GM12874 (cell line): Measurements from ENCODE around the gene NT5C1B.

ENCODE experiments used
- TF ChIP-seq, protein P1 (sequence below): IDR thresholded peaks from 2 replicates; pipeline ENCODE4 v1.5.1; 2011; ENCODE audit warnings: low read depth, mild to moderate bottlenecking, control low read depth, low read length, moderate library complexity; ENCODE audit not compliant: insufficient read depth

The NT5C1B gene

DNA sequence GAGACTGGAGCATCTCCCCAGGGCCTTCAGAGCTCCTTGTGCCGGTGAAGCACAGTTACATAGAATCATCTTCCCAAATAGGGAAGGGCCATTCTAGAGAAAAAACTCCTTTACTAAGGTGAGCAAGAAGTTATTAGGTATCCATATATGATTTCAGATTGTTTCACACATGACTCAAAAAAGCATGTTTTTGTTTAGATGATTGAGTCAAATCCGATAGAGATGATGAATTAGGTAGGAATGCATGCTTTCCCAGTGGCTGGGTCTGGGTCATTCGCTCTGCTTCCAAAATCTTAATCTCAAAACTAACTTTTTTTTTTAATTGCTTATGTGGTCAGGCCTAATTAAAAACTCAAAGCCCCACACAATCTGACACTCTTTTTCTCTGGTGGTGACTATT, 3.8 kb downstream of the NT5C1B start:
- TF ChIP-seq, protein P1, sequence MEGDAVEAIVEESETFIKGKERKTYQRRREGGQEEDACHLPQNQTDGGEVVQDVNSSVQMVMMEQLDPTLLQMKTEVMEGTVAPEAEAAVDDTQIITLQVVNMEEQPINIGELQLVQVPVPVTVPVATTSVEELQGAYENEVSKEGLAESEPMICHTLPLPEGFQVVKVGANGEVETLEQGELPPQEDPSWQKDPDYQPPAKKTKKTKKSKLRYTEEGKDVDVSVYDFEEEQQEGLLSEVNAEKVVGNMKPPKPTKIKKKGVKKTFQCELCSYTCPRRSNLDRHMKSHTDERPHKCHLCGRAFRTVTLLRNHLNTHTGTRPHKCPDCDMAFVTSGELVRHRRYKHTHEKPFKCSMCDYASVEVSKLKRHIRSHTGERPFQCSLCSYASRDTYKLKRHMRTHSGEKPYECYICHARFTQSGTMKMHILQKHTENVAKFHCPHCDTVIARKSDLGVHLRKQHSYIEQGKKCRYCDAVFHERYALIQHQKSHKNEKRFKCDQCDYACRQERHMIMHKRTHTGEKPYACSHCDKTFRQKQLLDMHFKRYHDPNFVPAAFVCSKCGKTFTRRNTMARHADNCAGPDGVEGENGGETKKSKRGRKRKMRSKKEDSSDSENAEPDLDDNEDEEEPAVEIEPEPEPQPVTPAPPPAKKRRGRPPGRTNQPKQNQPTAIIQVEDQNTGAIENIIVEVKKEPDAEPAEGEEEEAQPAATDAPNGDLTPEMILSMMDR = no peak

- TF ChIP-seq, protein P1 = no peak
These were observed 4.8 kb downstream of the NT5C1B start for GRCh38 chr2:18584608-18584954.

DNA sequence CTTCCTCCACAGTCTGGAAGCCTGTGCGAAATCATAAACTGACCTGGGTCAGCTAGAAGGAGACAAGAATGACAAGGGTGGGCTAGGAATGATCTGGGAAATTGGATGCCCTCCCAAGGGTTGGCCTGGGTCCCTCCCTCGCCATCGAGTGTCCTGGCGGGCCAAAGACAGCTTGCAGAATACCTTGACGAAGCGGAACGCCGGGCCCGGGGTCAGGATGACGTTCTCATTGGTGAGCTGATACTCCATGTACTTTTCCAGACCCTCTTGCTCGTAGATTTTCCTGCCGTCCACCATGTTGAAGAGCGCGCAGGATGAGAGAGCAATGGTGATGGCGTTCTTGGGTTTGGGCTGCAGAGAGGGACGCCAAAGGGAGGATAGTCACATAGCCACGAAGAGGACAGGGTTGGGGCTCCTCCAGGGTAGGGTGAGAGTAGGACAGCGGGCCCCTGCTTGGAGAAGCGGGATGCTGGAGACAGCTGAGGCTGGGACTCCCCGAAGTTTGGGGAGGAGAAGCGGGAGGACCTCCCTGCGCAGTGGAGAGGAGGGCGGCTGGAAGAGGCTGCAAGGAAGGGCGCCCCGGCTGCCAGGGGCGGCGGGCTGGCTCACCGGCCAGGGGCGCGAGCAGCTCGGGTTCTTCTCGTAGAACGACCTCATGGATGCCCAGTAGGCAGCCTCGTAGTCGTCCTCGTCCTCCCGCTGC, 5.3 kb downstream of the NT5C1B start:
- TF ChIP-seq, protein P1 = no peak

DNA sequence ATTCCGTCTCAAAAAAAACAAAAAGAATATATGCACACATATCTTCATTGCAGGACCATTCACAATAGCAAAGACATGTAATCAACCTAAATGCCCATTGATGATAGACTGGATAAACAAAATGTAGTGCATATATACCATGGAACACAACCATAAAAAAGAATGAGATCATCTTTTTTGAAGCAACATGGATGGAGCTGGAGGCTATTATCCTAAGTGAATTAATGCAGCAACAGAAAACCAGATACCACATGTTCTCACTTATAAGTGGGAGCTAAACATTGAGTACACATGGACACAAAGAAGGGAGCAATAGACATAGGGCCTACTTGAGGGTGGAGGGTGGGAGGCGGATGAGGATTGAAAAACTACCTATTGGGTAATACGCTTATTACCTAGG, 8.8 kb downstream of the NT5C1B start:
- TF ChIP-seq, protein P1 = no peak

DNA sequence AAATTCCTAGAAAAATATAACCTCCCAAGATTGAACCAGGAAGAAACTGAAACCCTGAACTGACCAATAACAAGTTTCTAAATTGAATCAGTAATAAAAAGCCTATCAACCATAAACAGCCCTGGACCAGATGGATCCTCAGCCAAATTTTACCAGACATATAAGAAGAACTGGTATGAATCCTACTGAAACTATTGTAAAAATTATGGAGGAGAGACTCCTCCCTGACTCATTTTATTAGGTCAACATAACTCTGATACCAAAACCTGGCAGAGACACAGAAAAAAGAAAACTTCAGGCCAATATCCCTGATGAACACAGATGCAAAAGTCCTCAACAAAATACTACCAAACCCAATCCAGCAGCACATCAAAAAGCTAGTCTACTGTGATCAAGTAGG, 11.3 kb downstream of the NT5C1B start:
- TF ChIP-seq, protein P1 = no peak

DNA sequence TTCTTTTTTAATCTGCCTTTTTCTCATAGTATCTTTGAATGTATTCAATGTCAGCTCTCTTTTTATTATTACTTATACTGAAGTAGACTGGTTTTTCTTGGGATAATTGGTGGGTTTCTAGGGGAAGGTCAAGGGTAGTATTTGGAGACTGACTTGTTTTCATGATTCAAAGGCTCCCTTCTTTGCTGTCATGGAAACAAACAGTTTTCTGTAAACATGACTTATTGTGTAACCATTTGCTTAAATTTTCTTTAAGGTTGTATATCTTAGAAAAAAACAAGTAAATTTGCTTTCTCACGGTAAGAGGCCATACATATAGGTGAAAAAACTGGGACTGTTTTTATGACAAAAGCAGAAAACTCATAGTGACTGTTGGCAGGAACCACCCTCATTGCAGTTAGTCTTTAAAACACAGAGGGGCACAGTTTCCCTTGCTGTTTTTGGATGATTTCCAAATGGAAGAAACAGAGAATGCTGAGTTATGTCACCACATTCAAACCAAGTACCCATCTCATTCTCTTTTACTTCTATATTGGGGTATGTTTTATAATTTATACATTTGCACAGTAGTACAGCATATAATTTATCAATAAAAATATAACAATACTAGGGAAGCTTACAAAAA, 23.1 kb downstream of the NT5C1B start:
- TF ChIP-seq, protein P1 = no peak

GRCh38 chr2:18560797-18561085, 28.6 kb downstream of the NT5C1B start:
- TF ChIP-seq, protein P1 = no peak
